Right cardiac atrium (tissue), 5 donors: ENCODE measurements around the gene CFAP46. TPM values are rescaled to one million over a fixed set of nuclear protein-coding genes. Genes with fewer than 3 reads are reported as not detected.
"Not testable (repeated sequence)": the region's sequence is repeated elsewhere in the genome, so short reads cannot be mapped to it uniquely, and the experiment has no call there.

ENCODE experiments used
- ATAC-seq, 2 donors: fragments of 200-7000 bp; cut with Tn5 transposase; one replicate each; pipeline versions ENCODE4 v1.8.0 to v1.9.1; 2020; ENCODE audit warnings: moderate library complexity in 2 of 2, mild to moderate bottlenecking in 1 of 2
- DNase-seq, 3 donors: peaks; one replicate each; pipeline ENCODE4 v3.0.0-alpha.2; 2020
- H3K27ac ChIP-seq: one replicate; pipeline ENCODE4 v1.5.1; 2013; ENCODE audit warnings: mild to moderate bottlenecking, low read length, control low read depth, moderate library complexity
- H3K27me3 ChIP-seq: one replicate; pipeline ENCODE4 v1.6.1; 2013; ENCODE audit not compliant: control insufficient read depth, insufficient read depth
- H3K4me1 ChIP-seq: one replicate; pipeline ENCODE4 v1.6.1; 2013; ENCODE audit warnings: low read length; ENCODE audit not compliant: control insufficient read depth, insufficient read depth
- H3K4me3 ChIP-seq: one replicate; pipeline ENCODE4 v1.5.1; 2013; ENCODE audit warnings: low read length, control low read depth
- H3K9me3 ChIP-seq: one replicate; pipeline ENCODE4 v1.6.1; 2013; ENCODE audit warnings: low read length; ENCODE audit not compliant: control insufficient read depth
- WGBS: extraction: QIAGEN DNeasy Blood & Tissue Kit; methylation state at CpG from one replicate; pipeline ENCODE4 v1.1.7; 2013; 5-methylcytosine and 5-hydroxymethylcytosine counted together
- intact Hi-C, 4 donors: fragments of 100-400 bp; cut with DNase I; formaldehyde crosslinking; loops; one replicate each; pipeline versions ENCODE4 v1.11.0 to v1.14.0; 2022 to 2023
- polyA plus RNA-seq: library from polyadenylated mRNA; stranded (reverse); fragments of 200-250 nt; gene quantifications from one replicate; pipeline ENCODE4 v1.2.3, GENCODE V29; 2013
- total RNA-seq, 4 donors: library from RNA; stranded (reverse); fragmentation: NEBNext Ultra II Directional; extraction: Animal tissue kit (Norgen Biotek cat#: 25700); gene quantifications; one replicate each; pipeline ENCODE4 v1.2.1, GENCODE V29; 2021
- donor health status: healthy with polysubstance abuse.
- donor health status: DM: no; HTN: yes; CAD: no.
- donor health status: DM: no; HTN: no; CAD: no.
- donor health status: DM: no; HTN: yes; CAD: no; lungs with severe emphysema.
- donor health status: DM: yes; HTN: yes; CAD: no.

The CFAP46 gene
- total and polyA plus RNA-seq, 5 donors, result 1.00 to 1.8 (median 1.6) TPM

DNA sequence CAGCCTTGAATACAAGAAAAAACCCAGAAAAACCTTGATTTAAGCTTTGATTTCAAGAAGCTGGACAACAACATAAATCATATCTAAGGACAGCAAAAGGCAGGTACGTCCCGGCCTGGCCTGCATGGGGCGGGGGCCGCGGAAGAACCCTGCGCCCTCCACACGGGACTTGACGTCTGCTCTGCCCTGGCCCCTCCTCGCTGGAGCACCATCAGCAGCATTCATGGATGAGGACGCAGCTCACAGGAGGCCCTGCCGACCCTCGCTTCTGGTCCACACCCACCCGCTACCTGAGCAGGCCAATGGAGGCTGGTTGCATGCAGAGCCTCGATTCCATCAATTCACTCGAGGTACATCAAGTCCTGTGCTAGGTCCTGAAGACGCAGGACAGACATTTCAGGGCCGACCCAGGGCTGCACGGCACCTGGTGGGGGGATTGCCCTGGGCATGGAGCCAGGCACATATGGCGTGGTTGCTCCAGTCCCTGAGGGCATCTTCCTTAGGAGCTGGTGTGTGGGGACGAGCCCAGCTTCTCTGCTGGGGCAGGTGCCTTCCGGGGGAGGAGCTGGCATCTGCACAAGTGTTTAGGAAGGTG, 93.3 kb downstream of the CFAP46 start:
- no peak for DNase-seq
- no peaks in the 10 kb centered on the region for H3K9me3 ChIP-seq
- intact Hi-C loops, result no loop called here
- no peak overlapping the region for H3K4me3 ChIP-seq
- H3K4me1 ChIP-seq, result no peaks in the 10 kb centered on the region
- no peak overlapping the region for H3K27ac ChIP-seq
- no peak for ATAC-seq
- 86% methylated on average over 21 of the region's 21 CpGs for WGBS
- H3K27me3 ChIP-seq, result no peaks in the 10 kb centered on the region

DNA sequence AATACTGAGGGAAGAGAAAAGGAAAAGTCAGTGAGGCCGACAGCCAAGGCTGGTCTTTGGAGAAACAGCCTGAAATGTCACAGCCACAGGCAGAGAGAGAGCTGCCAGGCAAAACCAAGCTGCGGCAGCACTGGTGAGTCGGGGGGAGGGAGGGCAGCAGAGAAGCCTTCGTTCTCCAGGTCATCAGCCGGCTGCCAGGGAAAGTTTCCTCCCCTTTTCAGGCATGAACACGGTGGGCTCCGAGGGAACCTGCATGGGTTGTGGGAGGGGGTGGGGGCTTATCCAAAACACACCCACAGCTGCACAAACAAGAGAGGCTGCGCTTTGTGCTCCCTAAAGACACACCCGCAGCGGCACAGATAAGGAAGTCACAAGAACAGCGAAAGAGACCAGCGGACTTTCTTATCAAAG, 94.1 kb downstream of the CFAP46 start:
- no peak for ATAC-seq
- DNase-seq, result no peak
- no peaks in the 10 kb centered on the region for H3K9me3 ChIP-seq
- WGBS, result 3% methylated on average over 12 of the region's 12 CpGs
- H3K4me3 ChIP-seq, result peak overlapping the region; percentile 23
- H3K27me3 ChIP-seq, result no peaks in the 10 kb centered on the region
- intact Hi-C loops, result no loop called here
- H3K4me1 ChIP-seq, result no peaks in the 10 kb centered on the region
- no peak overlapping the region for H3K27ac ChIP-seq

DNA sequence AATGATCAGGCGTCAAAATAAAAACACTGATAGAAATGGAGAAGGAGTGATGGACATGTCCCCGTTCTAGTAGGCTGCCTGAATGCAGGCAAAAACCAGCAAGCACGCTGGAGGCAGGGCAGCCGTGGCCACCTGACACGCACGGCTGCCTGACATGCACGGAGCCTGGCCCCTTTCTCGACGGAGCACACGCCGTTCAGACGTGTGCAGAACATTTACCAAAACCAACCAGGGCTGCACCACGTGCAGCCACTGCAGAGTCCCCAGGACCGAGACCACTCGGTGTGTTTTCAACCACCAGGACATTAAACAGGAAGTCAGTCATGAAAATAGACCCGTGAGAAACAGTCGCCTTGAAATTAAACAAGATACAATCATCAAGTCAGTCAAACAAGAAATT, 94.5 kb downstream of the CFAP46 start:
- 33% methylated on average over 17 of the region's 17 CpGs for WGBS
- H3K27ac ChIP-seq, result no peak overlapping the region
- peak overlapping the region; percentile 23 for H3K4me3 ChIP-seq
- no peaks in the 10 kb centered on the region for H3K9me3 ChIP-seq
- intact Hi-C loops, result no loop called here
- no peak for ATAC-seq
- DNase-seq, result no peak
- no peaks in the 10 kb centered on the region for H3K27me3 ChIP-seq
- H3K4me1 ChIP-seq, result no peaks in the 10 kb centered on the region

DNA sequence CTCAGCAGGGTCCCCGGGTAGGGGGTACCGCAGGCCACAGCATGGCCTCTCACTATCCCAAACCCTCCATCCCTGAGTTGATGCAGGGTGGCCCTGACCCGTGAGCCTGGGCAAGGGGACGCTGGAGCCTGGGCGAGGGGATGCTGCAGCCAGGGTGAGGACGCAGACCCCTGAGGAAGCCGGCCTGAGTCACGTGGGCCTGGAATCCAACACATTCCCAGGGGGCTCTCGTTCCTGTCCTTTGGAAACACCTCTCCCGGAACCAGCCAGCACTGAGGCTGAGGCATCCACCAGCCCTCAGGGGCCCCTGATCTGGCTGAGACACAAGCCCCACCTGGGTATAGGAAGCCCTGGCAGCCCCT, 95.0 kb downstream of the CFAP46 start:
- 70% methylated on average over 10 of the region's 10 CpGs for WGBS
- no peak for DNase-seq
- intact Hi-C loops, result no loop called here

DNA sequence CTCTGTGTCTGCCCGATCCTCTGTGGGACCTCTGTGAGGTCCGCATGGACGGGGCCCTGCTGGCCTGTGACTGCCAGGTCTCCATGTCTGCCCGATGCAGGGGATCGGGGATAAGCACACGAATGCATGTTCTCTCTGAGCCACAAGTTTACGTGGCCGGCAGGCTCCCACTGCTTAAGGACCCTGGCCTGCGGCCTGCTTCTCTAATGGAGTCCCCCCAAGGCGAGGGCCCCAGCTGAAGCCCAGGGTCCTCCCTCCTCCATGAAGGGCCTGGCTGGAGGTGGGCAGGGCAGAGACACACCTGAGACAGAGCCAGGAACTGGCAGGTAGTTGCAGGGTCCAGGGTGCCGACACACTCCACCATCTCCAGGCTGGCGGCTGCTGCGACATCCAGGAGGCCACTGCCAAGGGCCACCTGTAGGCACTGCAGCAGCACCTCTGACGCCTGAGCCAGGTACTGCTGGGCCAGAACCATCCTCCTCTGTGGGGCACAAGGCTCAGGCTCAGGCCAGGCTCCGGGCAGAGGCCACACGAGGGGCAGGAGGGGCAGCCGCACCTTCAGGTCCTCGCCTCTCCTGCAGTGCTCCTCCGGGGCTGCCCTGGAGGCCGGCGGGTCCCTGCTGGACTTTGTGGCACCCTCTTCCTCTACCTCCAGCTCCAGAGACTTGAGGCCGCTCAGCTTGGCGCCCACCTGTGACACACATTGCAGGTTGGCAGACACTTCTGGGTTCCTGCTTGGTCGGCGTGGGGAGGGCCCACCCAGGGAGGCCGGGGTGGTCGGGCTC, 95.5 kb downstream of the CFAP46 start:
- intact Hi-C loops, result no loop called here
- ATAC-seq (no peak), DNase-seq (no peak)
- H3K4me1 ChIP-seq, result no peaks in the 10 kb centered on the region
- H3K27me3 ChIP-seq, result no peaks in the 10 kb centered on the region
- WGBS, result 86% methylated on average over 27 of the region's 27 CpGs
- H3K9me3 ChIP-seq, result no peaks in the 10 kb centered on the region
- H3K27ac ChIP-seq, result no peak overlapping the region
- H3K4me3 ChIP-seq, result no peak overlapping the region

More for the DNA sequence above, 95.0 kb downstream of the CFAP46 start:
- Histone ChIP-seq H3K9me3 (no peaks in the 10 kb centered on the region), H3K4me1 (no peaks in the 10 kb centered on the region), H3K27me3 (no peaks in the 10 kb centered on the region), H3K4me3 (no peak overlapping the region), H3K27ac (no peak overlapping the region)
- no peak for ATAC-seq

DNA sequence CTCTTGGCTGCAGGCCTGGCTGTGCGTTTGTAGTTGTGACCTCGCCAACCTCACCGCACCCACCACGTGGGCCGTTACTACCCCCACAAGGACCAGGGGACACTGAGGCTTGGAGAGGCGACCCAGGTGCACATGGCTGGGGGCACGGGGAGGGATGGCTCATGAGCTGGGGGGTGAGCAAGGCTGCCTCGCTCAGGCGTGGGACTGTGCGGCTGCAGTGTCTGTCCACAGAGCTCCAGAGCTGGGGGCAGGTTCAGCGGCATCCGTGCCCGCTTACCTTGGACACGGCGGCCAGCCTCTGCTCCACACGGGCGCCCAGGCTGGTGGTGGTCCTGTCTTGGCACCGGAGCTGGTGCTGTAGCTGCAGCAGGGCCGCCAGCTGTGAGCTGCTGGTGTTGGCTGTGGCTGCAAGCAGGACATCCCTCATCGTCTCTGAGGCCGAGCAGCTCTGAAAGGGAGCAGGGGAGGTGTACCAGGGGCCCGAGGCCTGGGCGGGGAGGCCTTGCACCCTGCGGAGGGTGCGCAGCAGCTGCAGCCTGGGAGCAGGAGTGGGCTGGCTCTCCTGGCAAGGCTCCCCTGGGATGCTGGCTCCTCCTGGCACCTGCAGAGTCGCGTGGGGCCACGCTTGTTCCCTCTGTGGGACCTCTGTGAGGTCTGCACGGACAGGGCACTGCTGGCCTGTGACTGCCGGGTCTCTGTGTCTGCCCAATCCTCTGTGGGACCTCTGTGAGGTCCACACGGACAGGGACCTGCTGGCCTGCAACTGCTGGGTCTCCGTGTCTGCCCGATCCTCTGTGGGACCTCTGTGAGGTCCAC, 96.4 kb downstream of the CFAP46 start:
- Histone ChIP-seq H3K27ac (no peak overlapping the region), H3K9me3 (no peaks in the 10 kb centered on the region), H3K4me3 (no peak overlapping the region), H3K4me1 (no peaks in the 10 kb centered on the region), H3K27me3 (no peaks in the 10 kb centered on the region)
- intact Hi-C loops, result no loop called here
- WGBS, result 84% methylated on average over 33 of the region's 33 CpGs
- no peak for DNase-seq
- no peak for ATAC-seq

DNA sequence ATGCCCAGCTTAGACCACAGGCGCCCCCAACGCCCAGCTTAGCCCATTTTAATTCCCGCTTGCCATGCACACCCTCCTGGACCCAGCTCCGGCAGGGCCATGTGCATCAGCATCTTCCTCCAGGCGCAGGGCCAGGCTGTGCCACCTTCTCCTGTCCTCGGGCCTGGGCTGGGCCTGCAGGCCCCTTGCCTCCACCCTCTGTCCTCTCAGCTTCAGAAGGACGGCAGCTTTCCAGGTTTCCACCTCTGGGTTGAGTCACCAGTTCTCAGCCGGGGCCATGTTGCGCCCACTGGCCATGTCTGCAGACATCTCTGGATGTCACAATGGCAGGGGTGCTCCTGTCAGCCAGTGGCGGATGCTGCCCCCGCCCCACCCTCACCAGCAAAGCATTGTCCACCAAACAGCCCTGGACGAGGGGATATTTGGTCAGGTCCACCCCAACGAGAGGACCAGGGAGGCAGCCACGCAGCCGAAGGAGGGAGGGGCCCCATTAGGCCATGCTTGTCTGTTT, 97.3 kb downstream of the CFAP46 start:
- no peaks in the 10 kb centered on the region for H3K27me3 ChIP-seq
- WGBS, result 81% methylated on average over 15 of the region's 15 CpGs
- no peaks in the 10 kb centered on the region for H3K4me1 ChIP-seq
- H3K4me3 ChIP-seq, result no peak overlapping the region
- DNase-seq (no peak), ATAC-seq (no peak)
- H3K27ac ChIP-seq, result no peak overlapping the region
- intact Hi-C loops, result no loop called here
- H3K9me3 ChIP-seq, result no peaks in the 10 kb centered on the region

DNA sequence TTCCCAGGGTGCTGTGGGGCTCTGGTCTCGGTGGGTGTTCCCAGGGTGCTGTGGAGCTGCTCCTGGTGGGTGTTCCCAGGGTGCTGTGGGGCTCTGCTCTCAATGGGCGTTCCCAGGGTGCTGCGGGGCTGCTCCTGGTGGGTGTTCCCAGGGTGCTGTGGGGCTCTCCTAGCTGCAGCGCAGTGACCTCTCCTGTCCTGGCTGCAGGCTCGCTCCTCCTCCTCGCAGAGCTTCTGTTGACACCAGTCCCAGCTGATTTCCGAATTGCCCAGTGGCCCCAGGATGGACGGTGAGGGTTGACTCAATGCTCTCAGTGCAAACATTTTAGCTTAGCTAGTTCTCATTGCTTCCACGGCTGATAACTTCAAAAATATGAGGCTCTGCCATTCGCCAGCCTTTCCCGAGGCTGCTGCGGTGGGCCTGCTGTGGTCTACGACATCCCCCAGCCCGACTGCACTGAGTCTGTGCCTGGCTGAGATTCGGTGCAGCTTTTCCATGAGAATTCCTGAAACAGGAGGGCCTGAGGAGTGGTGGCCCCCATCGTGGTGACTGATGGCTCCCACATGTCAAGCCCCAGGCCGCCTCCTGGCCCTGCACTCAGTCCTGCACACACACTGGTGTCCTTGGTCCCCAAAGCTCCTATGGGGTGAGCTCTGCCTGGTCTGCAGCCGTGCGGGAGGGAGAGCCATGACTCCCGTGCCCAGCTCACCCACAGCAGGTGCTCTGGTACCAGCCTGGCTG, 98.1 kb downstream of the CFAP46 start:
- 81% methylated on average over 20 of the region's 20 CpGs for WGBS
- DNase-seq (no peak), ATAC-seq (no peak)
- Histone ChIP-seq H3K9me3 (no peaks in the 10 kb centered on the region), H3K4me1 (no peaks in the 10 kb centered on the region), H3K4me3 (no peak overlapping the region), H3K27ac (no peak overlapping the region), H3K27me3 (no peaks in the 10 kb centered on the region)
- intact Hi-C loops, result no loop called here

DNA sequence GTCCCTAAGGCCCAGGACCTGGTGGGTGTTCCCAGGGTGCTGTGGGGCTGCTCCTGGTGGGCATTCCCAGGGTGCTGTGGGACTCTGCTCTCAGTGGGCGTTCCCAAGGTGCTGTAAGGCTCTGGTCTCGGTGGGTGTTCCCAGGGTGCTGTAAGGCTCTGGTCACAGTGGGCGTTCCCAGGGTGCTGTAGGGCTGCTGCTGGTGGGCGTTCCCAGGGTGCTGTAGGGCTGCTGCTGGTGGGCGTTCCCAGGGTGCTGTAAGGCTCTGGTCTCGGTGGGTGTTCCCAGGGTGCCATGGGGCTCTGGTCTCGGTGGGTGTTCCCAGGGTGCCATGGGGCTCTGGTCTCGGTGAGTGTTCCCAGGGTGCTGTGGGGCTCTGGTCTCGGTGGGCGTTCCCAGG, 99.1 kb downstream of the CFAP46 start:
- DNase-seq, intact Hi-C loops: not testable (repeated sequence)

DNA sequence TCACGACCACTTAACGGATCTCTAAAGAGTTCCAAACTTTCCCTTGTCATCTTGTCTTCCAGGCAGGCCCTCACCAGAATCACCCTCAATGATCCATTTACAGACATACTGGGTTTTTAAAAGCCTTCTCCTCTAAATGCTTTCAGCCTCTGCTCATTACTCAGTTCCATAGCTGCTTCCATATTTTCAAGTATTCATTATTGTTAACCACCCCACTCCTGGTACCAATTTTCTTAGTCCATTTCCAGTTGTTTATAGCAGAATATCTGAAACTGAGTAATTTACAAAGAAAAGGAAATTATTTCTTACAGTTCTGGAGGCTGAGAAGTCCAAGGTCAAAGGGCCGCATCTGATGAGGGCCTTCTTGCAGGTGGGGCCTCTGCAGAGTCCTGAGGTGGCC, 100.0 kb downstream of the CFAP46 start:
- Histone ChIP-seq H3K4me1 (no peaks in the 10 kb centered on the region), H3K9me3 (no peaks in the 10 kb centered on the region), H3K4me3 (no peak overlapping the region), H3K27me3 (no peaks in the 10 kb centered on the region), H3K27ac (no peak overlapping the region)
- ATAC-seq, result no peak
- 98% methylated on average over 3 of the region's 3 CpGs for WGBS
- no peak for DNase-seq
- intact Hi-C loops, result no loop called here

More for the DNA sequence above, 99.1 kb downstream of the CFAP46 start:
- not testable (repeated sequence) for H3K27me3 ChIP-seq, H3K27ac ChIP-seq, H3K9me3 ChIP-seq, H3K4me1 ChIP-seq, ATAC-seq, H3K4me3 ChIP-seq
- 89% methylated on average over 10 of the region's 10 CpGs for WGBS
